Measurements from ENCODE around the gene C5orf22.
A peak's percentile ranks its signal among the peaks of the same experiment; 100 is the strongest.

Gene C5orf22

DNA sequence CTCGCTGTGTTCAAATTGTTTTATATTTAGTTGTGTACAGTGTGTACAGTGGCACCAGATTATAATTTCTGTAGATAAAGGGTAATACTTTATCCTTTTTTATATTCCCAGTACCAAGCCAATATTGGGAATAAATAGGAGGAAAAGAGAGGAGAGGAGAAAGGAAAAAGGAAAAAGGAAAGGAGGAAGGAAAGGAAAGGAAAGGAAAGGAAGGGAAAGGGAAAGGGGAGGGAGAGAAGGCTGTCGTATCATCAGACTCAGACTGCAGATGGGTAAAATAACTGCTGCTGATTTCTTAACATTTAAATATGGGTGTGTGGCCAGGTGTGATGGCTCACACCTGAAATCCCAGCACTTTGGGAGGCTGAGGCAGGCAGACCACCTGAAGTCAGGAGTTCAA, 51.0 kb downstream of the C5orf22 start:
- no peak overlapping the region for H3K4me3 ChIP-seq (ENCODE audit: low read length)
- TF ChIP-seq, protein P1, sequence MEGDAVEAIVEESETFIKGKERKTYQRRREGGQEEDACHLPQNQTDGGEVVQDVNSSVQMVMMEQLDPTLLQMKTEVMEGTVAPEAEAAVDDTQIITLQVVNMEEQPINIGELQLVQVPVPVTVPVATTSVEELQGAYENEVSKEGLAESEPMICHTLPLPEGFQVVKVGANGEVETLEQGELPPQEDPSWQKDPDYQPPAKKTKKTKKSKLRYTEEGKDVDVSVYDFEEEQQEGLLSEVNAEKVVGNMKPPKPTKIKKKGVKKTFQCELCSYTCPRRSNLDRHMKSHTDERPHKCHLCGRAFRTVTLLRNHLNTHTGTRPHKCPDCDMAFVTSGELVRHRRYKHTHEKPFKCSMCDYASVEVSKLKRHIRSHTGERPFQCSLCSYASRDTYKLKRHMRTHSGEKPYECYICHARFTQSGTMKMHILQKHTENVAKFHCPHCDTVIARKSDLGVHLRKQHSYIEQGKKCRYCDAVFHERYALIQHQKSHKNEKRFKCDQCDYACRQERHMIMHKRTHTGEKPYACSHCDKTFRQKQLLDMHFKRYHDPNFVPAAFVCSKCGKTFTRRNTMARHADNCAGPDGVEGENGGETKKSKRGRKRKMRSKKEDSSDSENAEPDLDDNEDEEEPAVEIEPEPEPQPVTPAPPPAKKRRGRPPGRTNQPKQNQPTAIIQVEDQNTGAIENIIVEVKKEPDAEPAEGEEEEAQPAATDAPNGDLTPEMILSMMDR (conservative IDR thresholded peaks at IDR 0.05; ENCODE audit: low read length) = no peak
- DNase-seq (ENCODE audit: low read depth) = no peak

DNA sequence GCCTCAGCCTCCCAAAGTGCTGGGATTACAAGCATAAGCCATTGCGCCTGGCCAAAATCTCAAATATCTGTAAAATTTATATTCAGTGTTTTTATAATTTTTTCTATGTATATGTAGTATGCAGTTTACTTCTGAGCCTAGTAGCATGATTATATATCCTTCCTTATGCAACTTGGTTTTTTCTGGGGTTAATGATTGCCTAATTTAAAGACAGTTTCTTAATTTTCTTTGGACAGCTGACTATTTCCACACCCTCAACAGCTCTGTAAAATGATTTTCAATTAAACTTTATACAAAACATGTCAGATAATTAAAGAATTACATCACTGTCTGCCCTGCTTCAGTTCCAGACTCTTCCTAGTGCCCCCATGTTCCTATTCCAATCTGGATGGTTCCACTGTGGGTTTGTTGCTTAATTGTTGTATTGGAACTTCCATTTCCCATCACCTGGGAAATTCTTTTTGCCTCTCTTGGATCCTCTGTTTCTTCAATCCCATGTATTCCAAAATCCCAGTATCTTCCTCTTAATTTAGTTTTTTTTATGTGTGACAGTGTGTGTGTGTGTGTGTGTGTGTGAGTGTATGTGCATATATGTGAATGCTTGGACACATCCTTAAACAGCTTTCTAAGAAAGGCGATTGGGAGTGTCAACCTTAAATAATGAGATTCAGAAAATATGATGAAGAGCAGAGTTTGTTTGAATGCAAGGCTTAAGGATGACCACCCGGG, 53.2 kb downstream of the C5orf22 start:
- H3K4me3 ChIP-seq (ENCODE audit: low read length) = no peak overlapping the region
- TF ChIP-seq, protein P1 (conservative IDR thresholded peaks at IDR 0.05; ENCODE audit: low read length) = no peak
- no peak for DNase-seq (ENCODE audit: low read depth)

DNA sequence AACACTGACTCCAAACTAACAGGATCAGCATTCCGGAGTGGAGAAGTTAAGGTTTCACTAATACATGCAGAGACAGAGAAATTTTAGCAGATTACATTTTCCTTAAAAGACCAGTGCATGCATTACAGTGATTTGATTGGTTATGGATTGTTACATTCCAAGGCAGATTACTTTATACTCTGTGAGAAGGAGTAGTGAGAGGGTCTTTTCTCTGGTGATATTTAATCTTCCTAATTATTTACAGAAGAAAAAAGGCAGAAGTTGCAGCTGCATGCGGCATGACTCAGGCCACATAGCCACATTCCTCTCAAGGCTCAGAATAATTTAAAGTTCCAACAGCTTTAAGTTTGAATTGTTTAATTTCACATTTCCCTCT, 53.8 kb downstream of the C5orf22 start:
- TF ChIP-seq, protein P1 (conservative IDR thresholded peaks at IDR 0.05; ENCODE audit: low read length) = no peak
- H3K4me3 ChIP-seq (ENCODE audit: low read length) = no peak overlapping the region
- DNase-seq (ENCODE audit: low read depth) = peak; percentile 10

DNA sequence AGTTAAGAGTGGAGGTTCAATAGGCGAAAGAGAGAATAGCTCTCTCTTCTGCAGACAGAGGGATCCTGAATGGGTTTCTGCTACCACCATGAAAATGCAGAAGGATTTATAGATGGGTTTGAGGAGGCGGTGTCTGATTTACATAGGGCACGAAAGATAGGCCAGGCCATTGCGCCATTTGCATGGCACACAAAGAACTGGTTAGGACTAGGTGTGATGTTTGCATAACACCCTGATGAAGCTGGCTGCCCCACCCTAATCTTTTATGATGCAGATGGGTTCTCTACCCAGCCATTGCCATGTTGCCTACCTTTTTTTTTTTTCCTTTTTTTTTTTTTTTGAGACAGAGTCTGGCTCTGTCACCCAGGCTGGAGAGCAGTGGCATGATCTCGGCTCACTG, 55.4 kb downstream of the C5orf22 start:
- TF ChIP-seq, protein P1 (conservative IDR thresholded peaks at IDR 0.05; ENCODE audit: low read length) = no peak
- no peak overlapping the region for H3K4me3 ChIP-seq (ENCODE audit: low read length)
- no peak for DNase-seq (ENCODE audit: low read depth)

DNA sequence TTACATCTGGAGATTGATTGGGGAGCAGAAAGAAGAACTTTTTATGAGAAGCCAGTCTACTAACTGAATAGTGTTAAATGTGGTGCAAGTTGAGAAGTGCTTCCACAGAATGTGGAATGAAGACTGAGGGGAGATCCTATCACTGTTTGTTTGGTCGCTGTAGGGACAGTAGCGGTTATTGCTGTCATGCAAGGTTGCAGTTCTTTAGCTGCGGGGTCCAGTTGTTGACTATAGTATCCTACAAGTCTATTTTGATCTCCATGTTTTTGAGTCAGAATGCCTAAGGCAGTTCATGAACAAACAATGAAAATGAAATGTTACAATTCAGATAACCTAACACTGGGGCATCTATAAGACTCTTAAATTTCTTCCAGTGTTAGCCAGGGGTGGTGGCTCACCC, 61.6 kb downstream of the C5orf22 start:
- TF ChIP-seq, protein P1 (conservative IDR thresholded peaks at IDR 0.05; ENCODE audit: low read length) = no peak
- DNase-seq (ENCODE audit: low read depth) = no peak
- H3K4me3 ChIP-seq (ENCODE audit: low read length) = no peak overlapping the region

DNA sequence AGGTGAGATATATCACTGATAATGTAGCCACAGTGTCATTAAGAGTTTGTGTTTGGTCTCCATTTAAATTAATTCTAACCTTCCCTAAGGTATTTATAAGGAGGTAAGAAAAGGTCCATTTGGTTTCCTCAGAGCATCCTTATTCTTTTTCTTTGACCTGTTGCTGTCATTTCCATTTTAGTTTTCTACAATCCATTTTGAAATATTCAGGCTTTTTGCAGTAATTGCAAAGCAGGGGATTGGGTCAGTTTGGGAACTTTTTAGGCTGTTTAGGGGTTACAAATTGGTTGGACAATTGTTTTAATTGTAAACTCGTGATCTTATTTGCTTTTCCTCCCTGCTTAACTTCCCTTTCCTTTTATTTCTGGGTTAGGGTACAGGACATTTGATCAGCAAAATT, 64.3 kb downstream of the C5orf22 start:
- TF ChIP-seq, protein P1 (conservative IDR thresholded peaks at IDR 0.05; ENCODE audit: low read length) = no peak
- DNase-seq (ENCODE audit: low read depth) = no peak
- no peak overlapping the region for H3K4me3 ChIP-seq (ENCODE audit: low read length)
